Measurements from ENCODE around the gene GJA3.
A peak's percentile ranks its signal among the peaks of the same experiment; 100 is the strongest.

DNA sequence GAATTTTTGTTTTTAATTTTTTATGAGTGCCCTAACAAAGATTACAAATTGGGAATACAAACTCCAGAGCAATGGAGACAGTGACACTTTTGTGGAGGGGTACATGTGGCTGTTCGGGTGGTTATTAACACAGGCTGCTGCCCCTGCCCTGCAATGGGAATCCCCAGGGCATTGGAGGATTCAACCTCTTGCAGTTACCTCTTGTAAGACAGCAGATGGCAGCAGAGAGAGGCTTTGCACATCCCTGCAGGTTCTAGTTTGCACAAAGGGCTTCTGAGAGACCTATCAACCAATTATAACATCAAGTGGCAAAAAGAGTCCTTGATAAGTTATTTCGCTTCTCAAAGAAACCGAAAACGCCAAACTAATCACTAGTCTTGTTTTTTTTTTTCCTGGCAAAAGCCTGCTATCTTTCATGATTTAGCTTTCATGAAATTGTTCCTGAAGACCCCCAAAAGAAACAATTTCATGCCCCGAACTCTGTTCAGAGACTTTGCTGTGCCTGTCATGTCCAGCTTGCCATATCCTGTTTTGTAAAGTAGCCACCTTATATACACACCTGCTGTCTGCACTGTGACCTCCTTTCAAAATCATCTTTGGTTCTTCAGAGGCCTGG is 21.5 kb upstream of the GJA3 start:
- TF ChIP-seq CTCF (IDR thresholded peaks at IDR 0.05), result peak; percentile 30 to 75 (median 70)
- no peak for TF ChIP-seq POLR2A (IDR thresholded peaks at IDR 0.05)
- TF ChIP-seq POLR2AphosphoS5 (IDR thresholded peaks at IDR 0.05), result no peak
